Keratinocyte (primary cell): ENCODE data around the gene FREM3. TPM values are rescaled to one million over a fixed set of nuclear protein-coding genes. Genes with fewer than 3 reads are reported as not detected.
"Not testable (repeated sequence)": the region's sequence is repeated elsewhere in the genome, so short reads cannot be mapped to it uniquely, and the experiment has no call there.

ENCODE experiments used
- DNase-seq: peaks from one replicate; pipeline ENCODE4 v3.0.0-alpha.2; 2011; ENCODE audit warnings: low read depth, missing footprints, low spot score
- FAIRE-seq: peaks from 2 replicates; lab custom pipeline; 2011; peaks lifted over from hg19 to GRCh38; lab: Jason Lieb, UNC
- H2AFZ ChIP-seq: 2 replicates; pipeline ENCODE4 v1.6.0; 2012; ENCODE audit warnings: low read length, control low read depth, inconsistent platforms; ENCODE audit not compliant: control insufficient read depth
- H3K27ac ChIP-seq: 2 replicates; pipeline ENCODE4 v1.5.1; 2011; ENCODE audit warnings: low read length; ENCODE audit not compliant: control insufficient read depth, insufficient read depth
- H3K27me3 ChIP-seq: 3 replicates; pipeline ENCODE4 v1.6.0; 2011; ENCODE audit warnings: low read length; ENCODE audit not compliant: control insufficient read depth, insufficient read depth; ENCODE audit errors: extremely low read depth
- H3K36me3 ChIP-seq, 2 experiments: 2 replicates in 1 of 2; 3 replicates in 1 of 2; pipeline ENCODE4 v1.5.1; 2011; ENCODE audit warnings: low read length in 2 of 2, mild to moderate bottlenecking in 1 of 2; ENCODE audit not compliant: control insufficient read depth in 2 of 2, insufficient read depth in 2 of 2; ENCODE audit errors: extremely low read depth in 1 of 2
- H3K4me1 ChIP-seq: 3 replicates; pipeline ENCODE4 v1.5.1; 2011; ENCODE audit warnings: low read length; ENCODE audit not compliant: control insufficient read depth, insufficient read depth; ENCODE audit errors: extremely low read depth
- H3K4me2 ChIP-seq: 3 replicates; pipeline ENCODE4 v1.6.0; 2011; ENCODE audit warnings: low read depth, low read length; ENCODE audit not compliant: control insufficient read depth, insufficient read depth; ENCODE audit errors: extremely low read depth
- H3K4me3 ChIP-seq, 3 experiments: fragments of 200-600 bp in 1 of 3; sonication (generic) in 1 of 3; 2 replicates in 2 of 3; 3 replicates in 1 of 3; pipeline ENCODE4 v1.5.1; 2011 to 2016; ENCODE audit warnings: low read length in 3 of 3, mild to moderate bottlenecking in 3 of 3, control low read depth in 2 of 3, inconsistent platforms in 1 of 3, low read depth in 1 of 3, mixed read lengths in 1 of 3, mixed run types in 1 of 3, moderate library complexity in 1 of 3; ENCODE audit not compliant: control insufficient read depth in 2 of 3, insufficient read depth in 2 of 3; ENCODE audit errors: extremely low read depth in 1 of 3
- H3K79me2 ChIP-seq: 2 replicates; pipeline ENCODE4 v1.6.0; 2012; ENCODE audit warnings: low read length; ENCODE audit not compliant: control insufficient read depth, insufficient read depth
- H3K9ac ChIP-seq: 3 replicates; pipeline ENCODE4 v1.6.0; 2011; ENCODE audit warnings: low read length; ENCODE audit not compliant: control insufficient read depth, insufficient read depth; ENCODE audit errors: extremely low read depth
- H3K9me1 ChIP-seq: 3 replicates; pipeline ENCODE4 v1.6.0; 2011; ENCODE audit warnings: low read length; ENCODE audit not compliant: control insufficient read depth, insufficient read depth; ENCODE audit errors: extremely low read depth
- H3K9me3 ChIP-seq: 2 replicates; pipeline ENCODE4 v1.5.1; 2012; ENCODE audit warnings: low read depth, low read length; ENCODE audit not compliant: control insufficient read depth
- H4K20me1 ChIP-seq: 3 replicates; pipeline ENCODE4 v1.6.0; 2011; ENCODE audit warnings: low read length; ENCODE audit not compliant: control insufficient read depth, insufficient read depth; ENCODE audit errors: extremely low read depth
- EZH2 ChIP-seq: IDR thresholded peaks from one replicate; pipeline ENCODE4 v1.6.1; 2012; ENCODE audit warnings: inconsistent platforms, mild to moderate bottlenecking, low read length, moderate library complexity
- dilution Hi-C: fragments of 300-500 bp; cut with MboI; formaldehyde crosslinking; loops from one replicate; pipeline ENCODE4 v1.7.0; 2020; ENCODE audit warnings: low sequenced_read_pairs; ENCODE audit not compliant: extremely low pct_ligation_motif_present
- polyA plus RNA-seq, 5 experiments: library from polyadenylated mRNA; depleted of rRNA in 3 of 5; stranded (reverse) in 3 of 5; stranded (forward) in 1 of 5; unstranded in 1 of 5; fragments of >200 nt; gene quantifications; 1 replicate in 1 of 5; 2 replicates in 3 of 5; 3 replicates in 1 of 5; pipeline versions ENCODE4 v1.2.1 to v1.2.3, GENCODE V29; 2011 to 2012; ENCODE audit warnings: missing spikeins in 2 of 5, low read depth in 1 of 5, low replicate concordance in 1 of 5
- TF ChIP-seq, protein P1 (sequence below), 3 experiments: IDR thresholded peaks in 1 of 3; conservative IDR thresholded peaks in 1 of 3; optimal IDR thresholded peaks in 1 of 3; 2 replicates in 2 of 3; 3 replicates in 1 of 3; pipeline versions ENCODE3 to v1.5.1; 2011; ENCODE audit warnings: low read length in 3 of 3, mild to moderate bottlenecking in 3 of 3, moderate library complexity in 2 of 3, control low read depth in 1 of 3, inconsistent platforms in 1 of 3; ENCODE audit not compliant: insufficient read depth in 2 of 3; ENCODE audit errors: extremely low read depth in 1 of 3

FREM3 gene
- polyA plus RNA-seq, 1 donor (not counting 4 experiments of a cell fraction or from before 2014, with no cell fraction given) = not detected

DNA sequence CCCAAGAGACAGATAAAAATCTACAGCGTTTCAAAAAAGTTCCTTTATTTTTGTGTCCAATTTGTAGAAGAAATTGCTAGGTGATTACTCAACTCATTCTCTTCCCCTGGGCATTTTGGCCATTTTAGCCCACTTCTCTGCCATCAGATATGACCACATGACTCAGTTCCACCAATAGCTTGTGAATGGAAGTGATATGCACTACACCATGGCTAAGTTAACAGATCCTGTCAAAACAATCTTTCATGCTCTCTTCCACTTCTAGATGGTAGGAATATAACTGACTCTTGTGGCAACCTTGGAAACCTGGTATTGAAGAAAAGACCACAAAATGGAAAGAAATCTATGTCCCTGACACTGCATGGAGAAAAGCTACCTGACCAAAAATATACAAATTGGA lies 26.2 kb upstream of the FREM3 start:
- Histone ChIP-seq H3K9ac (no peak overlapping the region), H3K27me3 (no peaks in the 10 kb centered on the region), H3K27ac (no peak overlapping the region), H3K4me3 (no peak overlapping the region), H4K20me1 (no peaks in the 10 kb centered on the region), H3K36me3 (no peaks in the 10 kb centered on the region), H3K4me2 (no peak overlapping the region), H3K9me3 (no peaks in the 10 kb centered on the region), H3K79me2 (no peaks in the 10 kb centered on the region), H3K9me1 (no peaks in the 10 kb centered on the region), H3K4me1 (no peaks in the 10 kb centered on the region), H2AFZ (no peak overlapping the region)
- FAIRE-seq (no peak), DNase-seq (no peak)
- dilution Hi-C loops = no loop called here
- TF ChIP-seq, protein P1, sequence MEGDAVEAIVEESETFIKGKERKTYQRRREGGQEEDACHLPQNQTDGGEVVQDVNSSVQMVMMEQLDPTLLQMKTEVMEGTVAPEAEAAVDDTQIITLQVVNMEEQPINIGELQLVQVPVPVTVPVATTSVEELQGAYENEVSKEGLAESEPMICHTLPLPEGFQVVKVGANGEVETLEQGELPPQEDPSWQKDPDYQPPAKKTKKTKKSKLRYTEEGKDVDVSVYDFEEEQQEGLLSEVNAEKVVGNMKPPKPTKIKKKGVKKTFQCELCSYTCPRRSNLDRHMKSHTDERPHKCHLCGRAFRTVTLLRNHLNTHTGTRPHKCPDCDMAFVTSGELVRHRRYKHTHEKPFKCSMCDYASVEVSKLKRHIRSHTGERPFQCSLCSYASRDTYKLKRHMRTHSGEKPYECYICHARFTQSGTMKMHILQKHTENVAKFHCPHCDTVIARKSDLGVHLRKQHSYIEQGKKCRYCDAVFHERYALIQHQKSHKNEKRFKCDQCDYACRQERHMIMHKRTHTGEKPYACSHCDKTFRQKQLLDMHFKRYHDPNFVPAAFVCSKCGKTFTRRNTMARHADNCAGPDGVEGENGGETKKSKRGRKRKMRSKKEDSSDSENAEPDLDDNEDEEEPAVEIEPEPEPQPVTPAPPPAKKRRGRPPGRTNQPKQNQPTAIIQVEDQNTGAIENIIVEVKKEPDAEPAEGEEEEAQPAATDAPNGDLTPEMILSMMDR (optimal IDR thresholded peaks at IDR 0.05 in 1 of 3, IDR thresholded peaks at IDR 0.05 in 1 of 3, conservative IDR thresholded peaks at IDR 0.05 in 1 of 3; ENCODE audit: extremely low read depth in 1 of 3, insufficient read depth in 2 of 3, low read length in 3 of 3) = no peak
- TF ChIP-seq EZH2 = no peak

DNA sequence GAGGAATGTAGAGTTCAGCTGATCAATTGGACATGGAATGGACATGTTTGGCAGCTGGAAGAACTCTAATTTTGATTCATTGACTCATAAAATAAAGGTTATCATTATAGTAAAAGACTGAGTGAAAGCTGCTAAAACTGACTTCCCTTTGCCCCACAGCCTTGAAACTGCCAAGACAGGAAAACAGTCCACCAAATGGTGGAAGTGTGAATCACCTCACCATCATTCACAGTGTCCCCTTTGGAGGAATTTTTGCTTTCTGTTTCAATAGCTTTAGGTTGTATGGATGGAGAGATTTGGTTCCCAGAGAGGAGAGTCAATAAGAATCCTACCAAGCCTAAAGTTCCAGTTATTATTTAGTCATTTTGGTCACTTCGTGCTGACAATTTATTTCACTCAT lies 20.8 kb upstream of the FREM3 start:
- Histone ChIP-seq H3K4me3 (no peak overlapping the region), H3K27ac (no peak overlapping the region), H3K4me2 (no peak overlapping the region), H2AFZ (no peak overlapping the region), H3K9ac (no peak overlapping the region), H3K27me3 (no peaks in the 10 kb centered on the region), H3K79me2 (no peaks in the 10 kb centered on the region), H3K4me1 (no peaks in the 10 kb centered on the region), H3K9me3 (no peaks in the 10 kb centered on the region), H3K9me1 (no peaks in the 10 kb centered on the region), H4K20me1 (no peaks in the 10 kb centered on the region), H3K36me3 (no peaks in the 10 kb centered on the region)
- TF ChIP-seq, protein P1 (optimal IDR thresholded peaks at IDR 0.05 in 1 of 3, IDR thresholded peaks at IDR 0.05 in 1 of 3, conservative IDR thresholded peaks at IDR 0.05 in 1 of 3; ENCODE audit: extremely low read depth in 1 of 3, insufficient read depth in 2 of 3, low read length in 3 of 3) = no peak
- TF ChIP-seq EZH2 = no peak
- DNase-seq = no peak
- no peak for FAIRE-seq
- dilution Hi-C loops = no loop called here

DNA sequence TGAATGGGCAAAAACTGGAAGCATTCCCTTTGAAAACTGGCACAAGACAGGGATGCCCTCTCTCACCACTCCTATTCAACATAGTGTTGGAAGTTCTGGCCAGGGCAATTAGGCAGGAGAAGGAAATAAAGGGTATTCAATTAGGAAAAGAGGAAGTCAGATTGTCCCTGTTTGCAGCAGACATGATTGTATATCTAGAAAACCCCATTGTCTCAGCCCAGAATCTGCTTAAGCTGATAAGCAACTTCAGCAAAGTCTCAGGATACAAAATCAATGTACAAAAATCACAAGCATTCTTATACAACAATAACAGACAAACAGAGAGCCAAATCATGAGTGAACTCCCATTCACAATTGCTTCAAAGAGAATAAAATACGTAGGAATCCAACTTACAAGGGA lies 18.3 kb upstream of the FREM3 start:
- H3K4me2 ChIP-seq, H3K27ac ChIP-seq, DNase-seq, dilution Hi-C loops, H3K4me3 ChIP-seq, H3K9ac ChIP-seq, H3K36me3 ChIP-seq, H4K20me1 ChIP-seq, FAIRE-seq, H3K27me3 ChIP-seq, H3K4me1 ChIP-seq, H2AFZ ChIP-seq, H3K9me3 ChIP-seq, H3K79me2 ChIP-seq, H3K9me1 ChIP-seq: not testable (repeated sequence)
